Measurements from ENCODE around the gene EFCAB3.
"Not testable (repeated sequence)": the region's sequence is repeated elsewhere in the genome, so short reads cannot be mapped to it uniquely, and the experiment has no call there.

EFCAB3 gene

DNA sequence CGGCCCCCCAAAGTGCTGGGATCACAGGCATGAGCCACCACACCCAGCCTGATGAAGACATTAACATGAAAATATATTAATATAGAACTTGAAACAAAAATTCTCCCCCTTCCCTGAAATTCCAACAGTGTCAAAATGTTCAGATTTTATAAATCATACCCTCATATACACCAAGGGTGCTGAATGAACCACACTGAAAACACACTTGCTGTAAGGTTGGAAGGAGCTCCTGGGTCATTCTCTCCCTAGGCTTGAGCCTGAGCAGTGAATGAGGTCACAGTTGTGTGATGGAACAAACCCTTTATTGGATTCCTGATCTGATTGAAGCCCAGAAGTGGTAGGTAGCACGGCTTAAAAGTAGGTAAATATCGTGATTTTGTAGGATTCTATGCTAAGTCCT, at the start of gene EFCAB3:
EFCAB3 (plus strand) TSS at position 301 of the 400 bp plus-strand sequence. CDS start 2,427 bp downstream, outside the sequence.
- DNase-seq: no peak

DNA sequence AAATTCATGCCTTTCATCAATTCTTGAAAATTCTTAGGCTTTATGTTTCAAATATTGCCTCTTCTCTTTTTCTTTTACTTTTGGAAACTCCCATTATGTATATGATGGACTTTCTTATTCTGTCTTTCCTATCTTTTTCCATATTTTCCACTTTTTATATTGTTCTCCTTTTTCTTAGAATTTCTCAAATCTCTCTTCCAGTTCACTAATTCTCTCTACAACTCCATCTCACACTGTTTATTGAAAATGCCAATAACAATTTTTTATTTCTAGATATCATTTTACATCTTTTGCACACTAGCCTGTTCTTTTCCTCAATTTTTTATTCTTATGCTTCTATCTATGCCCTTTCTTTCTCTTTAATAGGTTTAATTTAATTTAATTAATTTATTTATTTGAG, 43.8 kb upstream of the EFCAB3 start:
- no peak for DNase-seq

DNA sequence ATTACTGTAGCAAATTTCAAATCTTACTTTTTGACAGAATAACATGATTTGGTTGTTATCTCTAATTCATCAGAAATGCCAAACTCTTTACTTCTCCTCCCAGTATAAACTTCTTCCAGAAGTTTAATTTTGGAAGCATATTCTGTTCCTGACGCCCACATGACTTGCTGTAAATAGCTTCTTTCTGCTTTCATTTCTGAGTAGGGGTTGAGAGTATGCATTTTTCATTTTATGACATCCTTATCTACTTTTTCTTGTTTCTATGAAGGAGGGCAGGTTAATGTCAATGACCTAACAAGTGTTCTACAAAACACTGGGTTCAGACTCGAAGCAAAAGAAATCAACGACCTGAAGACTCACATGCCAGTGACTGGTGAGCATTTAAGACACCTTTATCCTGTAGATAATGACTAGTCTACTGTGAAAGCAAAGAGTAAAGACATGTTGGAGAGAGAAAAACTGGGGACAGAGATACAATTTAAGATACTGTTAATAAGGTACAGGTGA, 36.5 kb upstream of the EFCAB3 start:
- no peak for DNase-seq

DNA sequence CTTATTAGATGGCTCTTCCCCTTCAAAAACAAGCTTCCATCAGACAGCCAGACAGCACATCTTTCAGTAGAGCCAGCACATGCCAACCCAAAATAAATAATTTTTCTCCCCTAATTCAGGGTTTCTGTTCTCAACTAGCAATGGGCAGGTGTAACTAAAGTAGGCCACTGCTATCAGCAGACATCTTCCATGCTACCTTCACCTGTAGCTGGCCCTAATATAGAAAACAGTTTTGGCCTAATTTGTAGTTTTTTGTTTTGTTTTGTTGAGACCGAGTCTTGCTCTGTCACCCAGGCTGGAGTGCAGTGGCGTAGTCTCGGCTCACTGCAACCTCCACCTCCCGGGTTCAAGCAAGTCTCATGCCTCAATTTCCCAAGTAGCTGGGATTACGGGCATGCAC, 29.2 kb upstream of the EFCAB3 start:
- no peak for DNase-seq

DNA sequence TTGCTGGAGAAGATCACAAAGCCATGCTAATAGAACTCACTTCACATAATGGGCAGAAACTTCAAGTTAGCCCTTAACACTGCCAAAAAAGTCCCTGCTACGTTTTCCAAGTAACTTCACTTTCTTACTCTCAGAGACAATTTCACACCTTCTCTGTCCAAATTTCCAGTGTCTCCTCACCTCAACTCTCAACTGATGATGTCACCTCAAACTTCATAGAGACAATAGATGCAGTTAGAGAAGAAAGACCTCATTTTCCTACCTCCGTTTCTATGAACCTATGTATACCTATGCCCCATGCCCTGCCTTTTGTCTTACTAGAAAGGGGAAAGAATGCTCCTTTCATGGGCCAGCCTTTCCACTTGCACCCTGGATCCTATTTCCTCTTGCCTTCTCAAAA, 14.2 kb upstream of the EFCAB3 start:
- DNase-seq: no peak

DNA sequence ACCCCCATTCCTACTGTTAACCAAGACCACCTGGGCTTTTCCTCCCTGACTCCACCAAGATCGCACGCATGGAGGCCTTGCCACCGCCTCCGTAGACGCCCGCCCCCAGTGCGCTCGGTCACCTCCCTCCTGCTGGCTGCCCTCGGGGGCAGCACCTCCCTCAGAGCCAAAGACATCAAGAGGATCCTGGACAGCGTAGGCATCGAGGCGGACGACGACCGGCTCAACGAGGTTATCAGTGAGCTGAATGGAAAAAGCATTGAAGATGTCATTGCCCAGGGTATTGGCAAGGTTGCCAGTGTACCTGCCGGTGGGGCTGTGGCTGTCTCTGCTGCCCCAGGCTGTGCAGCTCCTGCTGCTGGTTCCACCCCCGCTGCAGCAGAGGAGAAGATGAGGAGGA, 1.2 kb downstream of the EFCAB3 start:
- no peak for DNase-seq

DNA sequence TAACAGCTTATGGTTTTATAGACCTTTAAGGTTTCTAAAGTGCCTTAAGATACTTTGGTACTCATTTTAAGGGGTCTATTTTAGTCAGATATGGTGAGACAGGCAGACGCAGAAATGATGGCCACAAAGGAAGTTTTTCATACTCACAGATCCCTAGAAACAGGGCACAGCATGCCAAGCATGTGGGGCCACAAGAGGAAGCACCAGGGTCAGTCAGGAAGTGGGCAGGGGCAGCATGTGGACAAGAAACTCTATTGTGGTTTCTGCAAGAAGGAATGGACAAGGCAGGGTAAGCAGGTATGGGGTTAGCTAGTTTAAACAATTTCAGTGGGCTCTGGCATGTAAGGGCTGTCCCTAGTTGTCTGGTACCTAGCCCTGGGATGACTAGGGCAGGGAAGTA, 8.5 kb downstream of the EFCAB3 start:
- DNase-seq: no peak

DNA sequence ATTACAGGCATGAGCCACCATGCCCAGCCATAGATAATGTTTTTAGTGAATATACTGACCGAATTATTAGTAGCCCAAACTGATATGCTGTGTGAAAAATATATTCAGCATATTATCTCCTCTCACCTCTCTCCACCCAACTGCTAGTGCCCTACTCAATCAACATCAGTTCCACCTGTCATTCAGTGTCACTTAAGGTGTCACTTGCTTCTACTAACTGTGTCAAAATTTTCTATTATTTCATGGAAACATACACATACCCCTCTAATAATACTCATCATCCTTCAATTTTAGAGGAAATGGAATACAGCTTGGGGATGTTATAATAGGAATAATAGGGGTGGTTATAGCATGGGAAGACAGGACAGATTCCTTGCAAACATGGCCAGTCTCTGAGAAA, 12.6 kb downstream of the EFCAB3 start:
- DNase-seq: no peak

DNA sequence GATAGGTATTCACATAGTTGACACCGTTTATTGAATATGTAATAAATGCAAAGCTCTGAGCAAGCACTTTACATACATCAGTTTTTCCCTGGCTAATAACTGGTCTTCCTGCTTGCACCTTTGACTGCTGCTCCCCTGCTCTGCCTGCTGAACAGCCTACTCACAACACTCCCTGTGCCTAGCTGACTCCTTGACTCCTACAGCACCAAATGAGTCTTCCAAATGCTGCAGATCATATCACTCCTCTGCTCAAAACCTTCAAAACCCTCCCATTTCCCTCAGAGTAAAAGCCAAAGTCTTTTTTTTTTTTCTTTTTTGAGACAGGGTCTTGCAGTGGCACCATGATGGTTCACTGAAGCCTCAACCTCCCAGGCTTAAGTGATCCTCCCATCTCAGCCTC, 18.5 kb downstream of the EFCAB3 start:
- no peak for DNase-seq

DNA sequence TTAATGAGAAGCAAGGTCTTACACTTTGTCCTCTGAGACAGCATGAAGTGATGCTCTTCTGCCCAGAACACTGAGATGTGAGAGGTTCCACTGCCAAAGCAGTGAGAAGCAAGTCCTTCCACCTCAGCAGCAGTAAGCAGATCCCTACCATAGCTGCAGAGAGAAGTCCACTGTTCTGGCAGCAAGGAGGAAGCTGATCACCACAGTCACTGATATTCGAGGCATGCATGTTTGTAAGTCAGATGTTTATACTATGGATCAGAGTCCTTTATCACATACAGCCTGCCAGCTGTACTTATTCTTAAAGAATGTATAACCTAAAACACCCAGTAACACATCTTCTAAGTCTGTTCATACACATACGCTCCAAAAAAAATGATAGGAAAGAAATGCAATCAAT, 25.1 kb downstream of the EFCAB3 start:
- DNase-seq: no peak

DNA sequence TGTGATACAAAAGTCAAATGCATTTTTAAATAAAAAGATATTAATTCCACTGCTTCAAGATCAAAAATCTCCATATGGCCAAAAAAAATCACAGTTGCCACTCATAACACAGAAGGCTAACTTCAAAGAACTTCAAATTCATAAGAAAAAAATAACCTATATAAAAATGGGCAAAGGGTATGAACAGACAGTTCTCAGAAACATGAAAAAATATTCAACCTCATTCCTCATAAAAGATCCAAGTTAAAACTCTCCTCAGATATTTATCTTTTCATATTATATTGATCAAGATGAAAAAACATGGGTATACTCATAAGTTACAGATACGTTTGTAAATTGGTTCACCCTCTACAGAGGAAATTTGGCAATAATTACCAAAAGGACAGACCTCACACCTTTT, 32.7 kb downstream of the EFCAB3 start:
- not testable (repeated sequence) for DNase-seq

DNA sequence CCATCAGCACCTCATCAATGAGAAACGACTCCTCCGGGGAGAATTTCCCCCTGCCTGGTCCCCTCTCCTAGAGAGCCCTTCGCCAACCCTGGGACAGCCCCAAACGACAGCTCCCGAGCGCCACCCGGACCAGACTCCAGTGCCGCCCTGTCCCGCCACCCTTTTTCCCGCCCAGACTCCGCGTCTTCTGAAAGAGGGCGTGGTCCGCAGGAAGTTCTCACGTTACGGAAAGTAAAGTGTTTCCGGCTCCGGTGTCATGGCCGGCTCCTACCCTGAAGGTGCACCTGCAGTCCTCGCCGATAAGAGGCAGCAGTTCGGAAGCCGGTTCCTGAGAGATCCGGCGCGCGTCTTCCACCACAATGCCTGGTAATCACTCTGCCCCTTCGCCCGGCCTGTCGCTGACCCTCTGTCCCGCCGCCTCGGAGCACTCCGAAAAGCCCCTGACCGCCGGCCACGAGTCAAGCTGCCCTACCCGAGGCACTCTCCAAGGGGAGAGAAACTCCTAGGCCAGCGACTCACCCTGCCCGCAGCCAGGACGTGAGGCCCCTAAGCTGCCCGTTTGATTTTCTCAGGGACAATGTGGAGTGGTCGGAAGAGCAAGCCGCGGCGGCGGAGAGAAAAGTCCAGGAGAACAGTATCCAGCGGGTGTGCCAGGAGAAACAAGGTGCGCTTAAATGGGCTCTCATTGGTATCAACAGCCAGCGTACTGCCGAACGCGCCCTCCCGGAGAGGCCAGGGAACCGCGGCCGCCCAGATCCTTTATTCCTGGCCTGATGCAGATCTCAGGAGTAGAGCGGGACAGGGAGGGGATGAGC, 43.5 kb downstream of the EFCAB3 start, which contains the start of gene METTL2A:
METTL2A (plus strand) TSS at position 251 of the 815 bp plus-strand sequence; CDS start at position 257, 6 bp downstream.
- DNase-seq: peak; percentile 88 to 90

DNA sequence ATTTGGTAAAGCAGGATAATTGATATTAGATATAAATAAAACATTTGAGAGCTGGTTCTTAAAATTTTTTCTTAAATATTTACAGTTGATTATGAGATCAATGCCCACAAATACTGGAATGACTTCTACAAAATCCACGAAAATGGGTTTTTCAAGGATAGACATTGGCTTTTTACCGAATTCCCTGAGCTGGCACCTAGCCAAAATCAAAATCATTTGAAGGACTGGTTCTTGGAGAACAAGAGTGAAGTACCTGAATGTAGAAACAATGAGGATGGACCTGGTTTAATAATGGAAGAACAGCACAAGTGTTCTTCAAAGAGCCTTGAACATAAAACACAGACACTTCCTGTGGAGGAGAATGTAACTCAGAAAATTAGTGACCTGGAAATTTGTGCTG, 45.9 kb downstream of the EFCAB3 start:
- not testable (repeated sequence) for DNase-seq

DNA sequence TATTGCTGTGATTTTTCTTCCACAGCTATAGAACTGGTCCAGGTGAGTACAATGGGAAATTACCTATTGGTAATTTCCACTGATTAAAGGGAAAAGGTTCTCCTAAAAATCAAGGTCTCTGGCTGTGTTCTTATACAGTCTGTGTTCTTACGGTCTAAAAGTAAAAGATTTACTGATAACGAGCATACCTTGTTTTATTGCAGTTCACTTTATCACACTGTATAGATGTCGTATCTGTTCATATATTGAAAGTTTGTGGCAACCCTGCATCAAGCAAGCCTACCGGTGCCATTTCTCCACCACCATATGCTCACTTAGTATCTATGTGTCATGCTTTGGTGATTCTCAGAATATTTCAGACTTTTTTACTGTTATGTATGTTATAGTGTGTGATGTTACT, 54.9 kb downstream of the EFCAB3 start:
- not testable (repeated sequence) for DNase-seq

DNA sequence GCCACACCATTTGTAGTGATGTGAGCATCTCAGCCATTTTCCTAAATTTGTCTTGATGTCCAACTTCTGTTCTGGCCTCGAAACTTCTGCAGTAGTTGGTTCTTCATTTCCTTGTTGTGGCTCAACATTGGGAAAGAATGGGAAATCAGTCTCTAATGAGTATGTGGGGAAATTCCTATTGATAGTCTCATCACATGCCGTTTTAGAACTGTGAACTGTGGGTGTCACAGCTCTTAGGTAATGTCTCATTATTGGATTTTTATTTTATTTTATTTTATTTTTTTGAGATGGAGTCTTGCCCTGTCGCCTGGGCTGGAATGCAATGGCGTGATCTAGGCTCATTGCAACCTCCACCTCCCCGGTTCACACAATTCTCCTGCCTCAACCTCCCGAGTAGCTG, 60.8 kb downstream of the EFCAB3 start:
- not testable (repeated sequence) for DNase-seq

DNA sequence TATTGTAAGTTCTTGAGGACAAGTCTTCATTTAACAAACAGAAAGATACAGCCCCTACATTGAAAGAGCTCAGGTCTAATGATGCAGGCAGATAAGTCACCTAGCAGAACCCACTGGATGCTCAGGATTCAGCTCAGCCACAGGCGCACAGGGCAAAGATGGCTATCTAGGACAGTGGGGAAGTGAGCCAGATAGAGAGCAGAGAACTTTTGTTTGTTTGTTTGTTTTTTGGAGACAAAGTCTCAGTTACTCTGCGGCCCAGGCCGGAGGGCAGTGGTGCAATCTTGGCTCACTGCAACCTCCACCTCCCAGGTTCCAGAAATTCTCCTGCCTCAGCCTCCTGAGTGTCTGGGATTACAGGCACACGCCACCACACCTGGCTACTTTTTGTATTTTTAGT, 63.7 kb downstream of the EFCAB3 start:
- no peak for DNase-seq

DNA sequence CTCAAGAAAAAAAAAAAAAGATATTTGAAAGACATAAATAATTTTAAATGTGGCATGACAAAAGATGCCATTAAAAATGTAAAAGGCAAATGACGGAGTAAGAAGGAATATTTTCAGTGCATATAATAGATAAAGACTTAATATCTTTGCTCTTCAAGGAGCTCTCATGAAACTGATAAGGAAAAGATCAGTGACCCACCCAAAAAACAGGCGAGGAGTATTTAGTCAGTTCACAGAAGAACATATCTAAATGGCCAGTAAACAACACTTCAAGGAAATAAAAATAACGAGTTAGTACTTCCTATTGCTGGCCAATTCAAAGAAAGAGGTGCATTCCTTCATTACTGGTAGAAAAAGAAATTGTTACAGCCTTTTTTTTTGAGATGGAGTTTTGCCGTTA, 65.4 kb downstream of the EFCAB3 start:
- not testable (repeated sequence) for DNase-seq

DNA sequence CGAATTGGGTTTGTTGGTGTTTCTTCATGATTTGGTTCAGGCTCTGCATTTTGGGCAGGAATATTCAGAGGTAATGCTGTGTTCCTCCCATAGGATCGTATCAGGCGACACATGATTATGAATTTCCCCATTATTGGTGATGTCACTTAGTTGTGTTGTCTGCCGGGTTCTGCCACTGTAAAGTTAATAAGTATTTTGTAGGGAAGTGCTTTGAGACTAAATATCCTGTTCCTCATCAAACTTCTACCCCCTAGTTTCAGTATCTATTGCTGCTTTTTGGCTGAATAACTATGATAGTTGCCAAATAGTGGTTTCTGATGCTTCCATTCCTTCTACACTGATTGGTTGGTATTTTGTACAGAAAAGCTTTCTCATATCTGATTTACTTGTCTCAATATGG, 71.8 kb downstream of the EFCAB3 start:
- DNase-seq: not testable (repeated sequence)

DNA sequence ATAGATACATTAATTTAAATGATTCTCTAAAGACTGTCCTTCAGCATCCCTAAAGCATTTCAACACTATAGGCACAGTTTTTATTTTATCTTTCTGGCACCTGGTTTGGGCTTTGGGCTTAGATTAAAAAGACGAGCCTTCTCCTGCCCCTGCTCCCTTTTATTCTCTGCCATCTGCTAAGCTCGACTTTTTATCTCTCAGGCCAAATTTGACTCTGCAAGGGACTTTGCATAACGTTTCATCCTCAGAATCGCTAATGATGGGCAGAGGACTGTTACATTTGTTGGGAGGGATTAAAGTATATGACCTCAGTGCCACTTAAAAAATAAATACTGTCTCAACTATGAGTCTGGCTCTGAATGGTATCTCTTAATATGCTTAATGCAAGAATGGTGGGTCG, 72.7 kb downstream of the EFCAB3 start:
- not testable (repeated sequence) for DNase-seq

DNA sequence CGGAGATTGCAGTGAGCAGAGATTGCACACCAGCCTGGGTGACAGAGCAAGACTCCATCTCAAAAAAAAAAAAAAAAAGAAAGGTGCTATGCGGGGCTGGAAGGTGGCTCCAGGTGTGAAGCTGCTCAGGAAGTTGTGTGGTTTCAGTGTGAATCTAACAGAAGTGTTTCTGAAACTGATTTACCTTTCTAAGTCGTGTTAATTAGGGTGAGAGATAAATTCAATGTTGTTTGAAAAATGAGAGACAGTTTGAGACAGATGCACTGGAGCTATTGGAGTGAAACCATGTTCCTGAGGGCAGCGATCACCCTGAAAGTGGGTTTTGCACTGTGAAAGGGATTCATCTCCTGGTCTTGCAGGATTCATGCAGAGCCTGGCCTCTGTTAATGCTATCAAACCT, 73.3 kb downstream of the EFCAB3 start:
- DNase-seq: not testable (repeated sequence)

DNA sequence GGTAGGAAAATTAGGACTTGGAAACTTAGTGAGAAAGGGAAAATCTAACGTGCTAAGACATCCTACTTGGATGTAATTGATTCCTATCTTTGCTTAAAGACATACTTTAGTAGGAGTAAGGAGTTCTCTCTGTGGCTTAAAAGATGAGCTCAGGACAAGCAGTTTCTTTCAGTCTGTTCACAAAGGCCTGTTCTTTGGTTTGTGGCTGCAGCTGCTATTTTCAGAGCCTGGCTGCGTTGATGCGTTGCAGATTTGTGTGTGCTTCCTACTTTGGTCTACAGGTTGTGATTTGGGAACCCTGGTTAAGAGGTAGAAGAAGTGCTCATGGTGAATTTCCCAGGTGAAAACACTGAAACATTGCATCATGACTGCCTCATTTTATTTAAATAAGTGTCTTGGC, 73.8 kb downstream of the EFCAB3 start:
- DNase-seq: not testable (repeated sequence)

DNA sequence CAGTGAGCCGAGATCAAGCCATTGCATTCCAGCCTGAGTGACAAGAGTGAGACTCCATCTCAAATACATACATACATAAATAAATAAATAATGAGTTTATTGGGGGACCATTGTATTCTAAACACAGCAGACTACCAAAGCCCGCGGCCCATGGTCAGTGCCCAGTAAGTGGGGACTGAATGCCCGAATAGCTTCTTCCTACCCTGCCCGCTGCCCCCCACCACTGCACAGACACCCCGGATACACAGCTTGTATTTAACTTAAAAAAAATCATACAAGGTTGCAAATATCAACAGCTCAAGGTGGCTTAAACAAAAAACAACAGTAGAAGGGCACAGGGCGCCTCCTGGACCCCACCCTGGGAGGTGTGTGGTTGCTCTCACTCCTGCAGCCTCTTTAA, 75.7 kb downstream of the EFCAB3 start:
- no peak for DNase-seq

DNA sequence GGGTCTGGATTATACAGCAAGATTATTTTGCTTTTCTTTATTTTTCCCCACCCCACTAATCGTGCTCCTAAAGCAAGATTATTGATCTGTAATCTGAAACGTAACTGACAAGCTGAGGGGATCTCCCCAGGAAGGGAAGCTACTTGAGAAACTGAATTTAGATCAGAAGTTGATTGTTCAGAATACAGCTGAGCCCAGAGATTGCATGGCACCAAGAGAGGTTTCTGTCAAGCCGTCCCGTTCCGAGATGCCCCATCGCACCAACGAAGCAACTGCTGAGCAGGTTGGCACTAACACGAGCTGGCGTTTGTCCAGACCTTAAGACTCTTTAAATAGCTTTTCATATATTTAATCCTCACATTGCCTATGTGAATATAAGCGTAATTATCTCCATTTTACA, 78.1 kb downstream of the EFCAB3 start:
- DNase-seq: not testable (repeated sequence)

DNA sequence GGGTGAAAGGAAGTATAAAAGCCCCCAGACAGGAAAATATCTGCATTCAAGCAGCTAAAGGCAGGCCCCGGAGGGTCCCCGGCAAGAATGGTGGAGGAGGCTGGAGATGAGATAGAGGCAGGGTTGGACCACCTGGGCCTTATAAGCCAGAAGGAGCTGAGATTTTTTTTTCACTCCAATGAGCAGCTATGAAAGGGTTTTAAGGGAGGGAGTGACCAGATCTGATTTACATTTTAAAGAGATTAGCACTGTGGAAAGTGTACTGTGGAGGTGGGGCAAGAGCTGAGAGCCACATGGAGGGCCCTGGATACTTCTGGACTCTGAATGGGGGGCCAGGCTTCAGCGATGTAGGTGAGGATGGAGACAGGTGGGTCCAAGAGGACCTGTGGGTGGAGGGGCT, 84.1 kb downstream of the EFCAB3 start:
- DNase-seq: not testable (repeated sequence)

DNA sequence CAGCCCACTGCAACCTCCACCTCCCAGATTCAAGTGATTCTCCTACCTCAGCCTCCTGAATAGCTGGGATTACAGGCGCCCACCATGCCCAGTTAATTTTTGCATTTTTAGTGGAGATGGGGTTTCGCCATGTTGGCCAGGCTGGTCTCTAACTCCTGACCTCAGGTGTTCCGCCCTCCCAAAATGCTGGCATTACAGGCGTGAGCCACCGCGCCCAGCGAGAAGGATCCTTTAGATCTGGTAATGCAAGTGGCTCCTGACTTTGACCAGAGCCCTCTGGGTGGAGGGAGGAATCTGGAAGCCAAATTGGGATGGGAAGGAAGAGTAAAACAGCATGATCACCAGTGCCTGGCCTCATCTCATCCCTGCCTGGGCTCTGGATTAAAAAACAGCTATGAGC, 84.9 kb downstream of the EFCAB3 start:
- DNase-seq: not testable (repeated sequence)

Measured in stimulated activated CD4-positive, alpha-beta T cell treated with anti-CD3 and anti-CD28 coated beads, Interleukin-2, amount 100 ng/mL, for 24 hours (primary cell).